HG02870 (cell line): ENCODE results near the gene GRID1.

ENCODE experiments used
- ATAC-seq: cut with Tn5 transposase; IDR thresholded peaks from one replicate; pipeline ENCODE4 v1.9.1; 2021; ENCODE audit warnings: mild to moderate bottlenecking, moderate library complexity; ENCODE audit not compliant: unreplicated experiment

GRID1 gene

GRCh38 chr10:86295351-86295750 is 71.2 kb downstream of the GRID1 start:
- no peak for ATAC-seq

GRCh38 chr10:86294346-86295265 is 72.0 kb downstream of the GRID1 start:
- no peak for ATAC-seq

- ATAC-seq: no peak
Measured at GRCh38 chr10:86293396-86293791, 73.2 kb downstream of the GRID1 start.

- no peak for ATAC-seq
Measured at GRCh38 chr10:86292462-86293395, 73.9 kb downstream of the GRID1 start.

- ATAC-seq: no peak
Measured at GRCh38 chr10:86291616-86292340, 74.8 kb downstream of the GRID1 start.

- ATAC-seq: no peak
Measured at GRCh38 chr10:86290933-86291615, 75.5 kb downstream of the GRID1 start.

- ATAC-seq: no peak
Measured at GRCh38 chr10:86289577-86289868, 77.1 kb downstream of the GRID1 start.

GRCh38 chr10:86288695-86289576 is 77.7 kb downstream of the GRID1 start:
- no peak for ATAC-seq

GRCh38 chr10:86287966-86288579 is 78.5 kb downstream of the GRID1 start:
- ATAC-seq: no peak

GRCh38 chr10:86287110-86287793 is 79.3 kb downstream of the GRID1 start:
- no peak for ATAC-seq

GRCh38 chr10:86286236-86287109 is 80.1 kb downstream of the GRID1 start:
- ATAC-seq: no peak

GRCh38 chr10:86285136-86285790 is 81.3 kb downstream of the GRID1 start:
- no peak for ATAC-seq

- no peak for ATAC-seq
Measured at GRCh38 chr10:86284355-86285105, 82.1 kb downstream of the GRID1 start.

GRCh38 chr10:86283466-86284287 is 82.9 kb downstream of the GRID1 start:
- no peak for ATAC-seq

- ATAC-seq: no peak
Measured at GRCh38 chr10:86282664-86283465, 83.7 kb downstream of the GRID1 start.
